ENCODE data around the gene FANCE. TPM values are rescaled to one million over a fixed set of nuclear protein-coding genes. Genes with fewer than 3 reads are reported as not detected.
A peak's percentile ranks its signal among the peaks of the same experiment; 100 is the strongest.
"Not testable (repeated sequence)": the region's sequence is repeated elsewhere in the genome, so short reads cannot be mapped to it uniquely, and the experiment has no call there.

Gene FANCE
- total and polyA plus RNA-seq, 5 experiments from 2014 or later = 3.2 to 9.3 (median 5.5) TPM

GRCh38 chr6:35417979-35418661 lies 34.0 kb upstream of the FANCE start:
- POLR2A ChIA-PET = interaction anchor here (1.2 to 2.5 kb wide), 5 partner anchors 8 to 69 kb away, joined by 3 to 11 read pairs (median 5); partner anchors contain the start of gene RPL10A
- peak overlapping the region; percentile 60 to 89 (median 85) for H3K27ac Mint-ChIP-seq
- H3K9me3 Mint-ChIP-seq = no peaks in the 10 kb centered on the region
- H3K27me3 Mint-ChIP-seq = no peaks in the 10 kb centered on the region
- DNase-seq (peak in 2 of 10 donors; percentile 13 to 14), ATAC-seq (peak in 1 of 2 donors; percentile 44)
- H3K4me3 Mint-ChIP-seq = peak overlapping the region in 9 of 10 donors; percentile 15 to 77 (median 55)
- H3K4me1 Mint-ChIP-seq = peaks cover 23 to 57% (median 38%) of the 10 kb centered on the region in 4 donors
- peaks cover 4 to 61% (median 11%) of the 10 kb centered on the region in 3 donors for H3K36me3 Mint-ChIP-seq

DNA sequence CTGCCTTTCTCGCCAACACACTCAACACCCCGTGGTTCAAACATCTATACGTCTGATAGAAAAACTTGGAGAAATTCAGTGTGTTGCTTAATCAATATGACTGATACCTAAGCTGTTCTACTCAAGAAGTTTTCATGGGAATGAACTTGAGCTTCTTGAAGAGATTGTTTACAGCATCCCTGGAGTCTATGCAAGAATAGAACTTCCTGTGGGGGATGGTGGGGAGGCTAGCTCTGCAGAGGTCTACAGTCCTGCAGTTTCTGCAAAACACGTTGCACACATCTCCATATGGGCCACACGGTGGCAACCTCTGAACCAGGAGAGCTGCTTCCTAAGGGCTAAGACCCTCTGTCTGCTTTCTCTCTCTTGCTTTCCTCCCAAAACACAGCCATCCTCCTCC lies 32.7 kb upstream of the FANCE start:
- H3K36me3 Mint-ChIP-seq = peaks cover 4 to 61% (median 12%) of the 10 kb centered on the region in 3 donors
- DNase-seq (peak in 4 of 10 donors; percentile 8 to 36 (median 20)), ATAC-seq (peak; percentile 77 to 80)
- H3K4me1 Mint-ChIP-seq = peaks cover 23 to 50% (median 38%) of the 10 kb centered on the region in 4 donors
- POLR2A ChIA-PET = interaction anchor here (0.5 to 2.5 kb wide), 10 partner anchors 8 to 118 kb away, joined by 3 to 12 read pairs (median 4); partner anchors contain the start of genes PPARD and RPL10A
- H3K9me3 Mint-ChIP-seq = no peaks in the 10 kb centered on the region
- H3K27ac Mint-ChIP-seq = peak overlapping the region in 9 of 10 donors; percentile 67 to 88 (median 84)
- H3K27me3 Mint-ChIP-seq = no peaks in the 10 kb centered on the region
- peak overlapping the region in 8 of 10 donors; percentile 6 to 67 (median 40) for H3K4me3 Mint-ChIP-seq

DNA sequence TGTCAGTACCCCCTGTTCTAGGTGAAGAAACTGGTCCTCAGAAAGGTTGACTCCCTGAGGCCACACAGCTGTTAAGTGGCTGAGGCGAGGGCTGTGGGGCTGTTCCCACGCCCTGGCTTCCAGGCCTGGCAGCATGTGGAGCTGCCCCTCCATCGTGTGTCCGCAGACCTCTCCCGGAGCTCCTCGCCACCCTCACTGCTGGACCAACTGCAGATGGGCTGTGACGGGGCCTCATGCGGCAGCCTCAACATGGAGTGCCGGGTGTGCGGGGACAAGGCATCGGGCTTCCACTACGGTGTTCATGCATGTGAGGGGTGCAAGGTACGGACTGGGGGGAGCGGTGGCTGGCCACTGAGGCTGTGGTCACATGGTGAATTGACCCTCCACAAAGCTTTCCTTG lies 32.2 kb upstream of the FANCE start:
- Mint-ChIP-seq H3K4me1 (peaks cover 21 to 44% (median 35%) of the 10 kb centered on the region in 4 donors), H3K27me3 (no peaks in the 10 kb centered on the region), H3K27ac (peak overlapping the region in 6 of 10 donors; percentile 44 to 88 (median 84)), H3K36me3 (peaks cover 4 to 62% (median 14%) of the 10 kb centered on the region in 3 donors), H3K4me3 (peak overlapping the region in 3 of 10 donors; percentile 33 to 55 (median 35)), H3K9me3 (no peaks in the 10 kb centered on the region)
- ATAC-seq = no peak
- POLR2A ChIA-PET = interaction anchor here (0.5 to 2.5 kb wide), 8 partner anchors 9 to 79 kb away, joined by 3 to 12 read pairs (median 4); partner anchors contain the start of genes PPARD and RPL10A
- no peak for DNase-seq

DNA sequence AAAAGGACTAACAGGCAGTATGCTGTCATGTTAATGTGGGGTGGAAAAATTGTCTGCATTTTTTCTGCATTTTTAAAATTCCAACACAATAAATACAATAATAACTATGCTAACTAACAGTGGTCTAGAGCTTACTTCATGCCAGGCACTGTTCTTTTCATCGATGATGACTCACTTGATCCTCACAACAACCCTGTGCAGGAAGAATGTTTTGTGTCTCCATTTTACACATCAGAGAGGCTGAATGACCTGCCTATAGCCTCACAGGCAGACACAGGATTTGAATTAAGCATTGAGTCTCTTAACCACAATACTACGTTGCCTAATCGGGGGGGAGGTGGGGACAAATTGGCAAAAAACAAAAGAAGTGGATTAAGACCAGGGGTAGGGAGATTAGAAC lies 26.9 kb upstream of the FANCE start:
- Mint-ChIP-seq H3K4me3 (no peak overlapping the region), H3K27ac (peak overlapping the region in 2 of 10 donors; percentile 48 to 59), H3K27me3 (no peaks in the 10 kb centered on the region), H3K9me3 (peaks cover 0 to 22% (median 12%) of the 10 kb centered on the region in 9 donors), H3K4me1 (peaks cover 0 to 5% (median 2%) of the 10 kb centered on the region in 4 donors), H3K36me3 (peaks cover 4 to 52% (median 45%) of the 10 kb centered on the region in 3 donors)
- no peak for ATAC-seq
- DNase-seq = no peak
- POLR2A ChIA-PET = no interaction called here

DNA sequence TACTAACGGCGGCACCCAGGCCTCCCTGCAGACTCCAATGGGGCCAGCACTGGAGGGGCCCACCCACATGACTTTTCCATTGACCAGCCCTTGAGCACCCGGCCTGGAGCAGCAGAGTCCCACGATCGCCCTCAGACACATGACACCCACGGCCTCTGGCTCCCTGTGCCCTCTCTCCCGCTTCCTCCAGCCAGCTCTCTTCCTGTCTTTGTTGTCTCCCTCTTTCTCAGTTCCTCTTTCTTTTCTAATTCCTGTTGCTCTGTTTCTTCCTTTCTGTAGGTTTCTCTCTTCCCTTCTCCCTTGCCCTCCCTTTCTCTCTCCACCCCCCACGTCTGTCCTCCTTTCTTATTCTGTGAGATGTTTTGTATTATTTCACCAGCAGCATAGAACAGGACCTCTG lies 26.1 kb upstream of the FANCE start:
- Mint-ChIP-seq H3K27me3 (no peaks in the 10 kb centered on the region), H3K9me3 (peaks cover 0 to 23% (median 13%) of the 10 kb centered on the region in 9 donors), H3K4me3 (no peak overlapping the region), H3K27ac (peak overlapping the region in 7 of 10 donors; percentile 13 to 88 (median 41)), H3K36me3 (peaks cover 4 to 49% (median 47%) of the 10 kb centered on the region in 3 donors), H3K4me1 (peaks cover 0 to 3% (median 1%) of the 10 kb centered on the region in 4 donors)
- POLR2A ChIA-PET = interaction anchor here (1.3 kb wide), 1 partner anchor 8 kb away, joined by 4 read pairs; no protein-coding TSS in a partner anchor
- no peak for DNase-seq
- no peak for ATAC-seq

GRCh38 chr6:35427435-35427834 lies 24.7 kb upstream of the FANCE start:
- Mint-ChIP-seq H3K27me3 (no peaks in the 10 kb centered on the region), H3K36me3 (peaks cover 4 to 44% (median 41%) of the 10 kb centered on the region in 3 donors), H3K4me3 (no peak overlapping the region), H3K9me3 (peaks cover 0 to 23% (median 13%) of the 10 kb centered on the region in 9 donors), H3K4me1 (peaks cover 0 to 3% (median 1%) of the 10 kb centered on the region in 4 donors), H3K27ac (no peak overlapping the region)
- DNase-seq = no peak
- POLR2A ChIA-PET = interaction anchor here (1.1 kb wide), 1 partner anchor 25 kb away, joined by 3 read pairs; the partner anchor contains the start of gene FANCE
- no peak for ATAC-seq

GRCh38 chr6:35427851-35428321 lies 24.3 kb upstream of the FANCE start:
- ATAC-seq (no peak), DNase-seq (no peak)
- H3K4me3 Mint-ChIP-seq = no peak overlapping the region
- peaks cover 0 to 3% (median 1%) of the 10 kb centered on the region in 4 donors for H3K4me1 Mint-ChIP-seq
- H3K27me3 Mint-ChIP-seq = no peaks in the 10 kb centered on the region
- peaks cover 0 to 23% (median 13%) of the 10 kb centered on the region in 9 donors for H3K9me3 Mint-ChIP-seq
- peaks cover 4 to 42% (median 39%) of the 10 kb centered on the region in 3 donors for H3K36me3 Mint-ChIP-seq
- POLR2A ChIA-PET = interaction anchor here (1.1 kb wide), 1 partner anchor 25 kb away, joined by 3 read pairs; the partner anchor contains the start of gene FANCE
- peak overlapping the region in 1 of 10 donors; percentile 24 for H3K27ac Mint-ChIP-seq

DNA sequence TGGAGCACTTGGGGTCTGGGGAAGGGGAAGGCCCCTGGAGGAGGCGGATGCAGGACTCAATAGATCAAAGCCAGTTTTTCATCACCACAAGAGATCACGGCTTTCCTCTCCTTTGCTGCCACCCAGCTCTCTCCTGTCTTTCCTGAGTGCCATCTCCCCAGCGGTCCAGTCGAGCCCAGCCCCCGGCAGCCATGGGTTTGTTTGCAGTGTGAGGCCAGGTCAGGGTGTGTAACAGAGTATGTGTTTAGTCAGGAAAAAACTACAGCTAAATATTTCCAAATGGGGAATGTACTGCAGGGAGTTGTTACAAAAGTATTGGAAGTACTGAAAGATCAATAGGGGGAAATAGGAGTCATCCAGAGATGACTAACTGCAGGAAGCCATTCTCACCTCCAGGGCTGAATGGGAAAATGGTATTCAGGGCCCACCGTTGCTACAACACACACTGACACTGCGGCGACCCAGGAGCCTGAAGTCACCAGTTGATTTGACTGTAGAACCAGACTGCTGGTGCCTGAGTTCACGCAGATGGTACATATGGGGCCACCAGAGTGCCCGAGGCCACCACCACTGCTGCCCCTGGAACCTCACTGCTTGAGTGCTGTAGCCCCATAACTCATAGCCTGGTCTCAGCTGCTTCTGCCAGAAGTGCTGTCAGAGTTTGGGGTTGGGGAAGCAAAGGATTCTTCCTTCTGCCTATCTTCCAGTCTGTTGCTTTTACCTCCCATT lies 23.6 kb upstream of the FANCE start:
- H3K4me3 Mint-ChIP-seq = no peak overlapping the region

GRCh38 chr6:35429463-35429862 lies 22.7 kb upstream of the FANCE start:
- Mint-ChIP-seq H3K27me3 (no peaks in the 10 kb centered on the region), H3K4me3 (no peak overlapping the region), H3K36me3 (peaks cover 4 to 41% (median 25%) of the 10 kb centered on the region in 3 donors), H3K4me1 (peaks cover 0 to 3% (median 1%) of the 10 kb centered on the region in 4 donors), H3K27ac (no peak overlapping the region), H3K9me3 (peaks cover 0 to 23% (median 13%) of the 10 kb centered on the region in 9 donors)
- DNase-seq (no peak), ATAC-seq (no peak)
- POLR2A ChIA-PET = no interaction called here

More for the DNA sequence above, 23.6 kb upstream of the FANCE start:
- peaks cover 0 to 3% (median 1%) of the 10 kb centered on the region in 4 donors for H3K4me1 Mint-ChIP-seq
- ATAC-seq (no peak), DNase-seq (no peak)
- H3K27me3 Mint-ChIP-seq = no peaks in the 10 kb centered on the region
- peaks cover 4 to 42% (median 34%) of the 10 kb centered on the region in 3 donors for H3K36me3 Mint-ChIP-seq
- peak overlapping the region in 1 of 10 donors; percentile 34 for H3K27ac Mint-ChIP-seq
- H3K9me3 Mint-ChIP-seq = peaks cover 0 to 23% (median 13%) of the 10 kb centered on the region in 9 donors
- POLR2A ChIA-PET = interaction anchor here (0.6 to 1.1 kb wide), 2 partner anchors 15 to 24 kb away, joined by 3 to 5 read pairs; partner anchors contain the start of gene FANCE

GRCh38 chr6:35432291-35432690 lies 19.8 kb upstream of the FANCE start:
- Mint-ChIP-seq H3K27me3 (no peaks in the 10 kb centered on the region), H3K27ac (no peak overlapping the region), H3K4me1 (no peaks in the 10 kb centered on the region), H3K36me3 (peaks cover 0 to 21% (median 4%) of the 10 kb centered on the region in 3 donors), H3K9me3 (peaks cover 0 to 23% (median 13%) of the 10 kb centered on the region in 9 donors), H3K4me3 (no peak overlapping the region)
- POLR2A ChIA-PET = no interaction called here
- ATAC-seq = no peak
- no peak for DNase-seq

DNA sequence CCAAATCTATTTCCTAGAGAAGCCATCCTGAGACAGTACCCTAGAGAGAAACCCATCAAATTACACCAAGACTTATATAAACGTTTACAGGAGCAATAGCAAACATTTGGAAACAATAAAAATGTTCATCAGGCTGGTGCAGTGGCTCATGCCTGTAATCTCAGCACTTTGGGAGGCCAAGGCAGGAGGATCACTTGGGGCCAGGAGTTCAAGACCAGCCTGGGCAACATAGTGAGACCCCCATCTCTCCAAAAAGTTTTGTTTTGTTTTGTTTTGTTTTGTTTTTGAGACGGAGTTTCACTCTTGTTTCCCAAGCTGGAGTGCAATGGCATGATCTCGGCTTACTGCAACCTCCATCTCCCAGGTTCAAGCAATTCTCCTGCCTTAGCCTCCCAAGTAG lies 19.4 kb upstream of the FANCE start:
- H3K4me3 Mint-ChIP-seq, DNase-seq, POLR2A ChIA-PET, ATAC-seq, H3K27me3 Mint-ChIP-seq, H3K4me1 Mint-ChIP-seq, H3K27ac Mint-ChIP-seq: not testable (repeated sequence)
- Mint-ChIP-seq H3K36me3 (peaks cover 0 to 19% (median 4%) of the 10 kb centered on the region in 3 donors), H3K9me3 (peaks cover 0 to 23% (median 13%) of the 10 kb centered on the region in 9 donors)

Data from naive thymus-derived CD8-positive, alpha-beta T cell (primary cell).